NCI-H1092 treated with DMSO at 0.1 percent for 48 hours (cell line): ENCODE results near the gene SLC2A6.
A peak's percentile ranks its signal among the peaks of the same experiment; 100 is the strongest.

Source experiments
- DNase-seq: peaks from one replicate; lab custom pipeline; 2025; lab: John Stamatoyannopoulos, UW

Gene SLC2A6, protein sequence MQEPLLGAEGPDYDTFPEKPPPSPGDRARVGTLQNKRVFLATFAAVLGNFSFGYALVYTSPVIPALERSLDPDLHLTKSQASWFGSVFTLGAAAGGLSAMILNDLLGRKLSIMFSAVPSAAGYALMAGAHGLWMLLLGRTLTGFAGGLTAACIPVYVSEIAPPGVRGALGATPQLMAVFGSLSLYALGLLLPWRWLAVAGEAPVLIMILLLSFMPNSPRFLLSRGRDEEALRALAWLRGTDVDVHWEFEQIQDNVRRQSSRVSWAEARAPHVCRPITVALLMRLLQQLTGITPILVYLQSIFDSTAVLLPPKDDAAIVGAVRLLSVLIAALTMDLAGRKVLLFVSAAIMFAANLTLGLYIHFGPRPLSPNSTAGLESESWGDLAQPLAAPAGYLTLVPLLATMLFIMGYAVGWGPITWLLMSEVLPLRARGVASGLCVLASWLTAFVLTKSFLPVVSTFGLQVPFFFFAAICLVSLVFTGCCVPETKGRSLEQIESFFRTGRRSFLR

DNA sequence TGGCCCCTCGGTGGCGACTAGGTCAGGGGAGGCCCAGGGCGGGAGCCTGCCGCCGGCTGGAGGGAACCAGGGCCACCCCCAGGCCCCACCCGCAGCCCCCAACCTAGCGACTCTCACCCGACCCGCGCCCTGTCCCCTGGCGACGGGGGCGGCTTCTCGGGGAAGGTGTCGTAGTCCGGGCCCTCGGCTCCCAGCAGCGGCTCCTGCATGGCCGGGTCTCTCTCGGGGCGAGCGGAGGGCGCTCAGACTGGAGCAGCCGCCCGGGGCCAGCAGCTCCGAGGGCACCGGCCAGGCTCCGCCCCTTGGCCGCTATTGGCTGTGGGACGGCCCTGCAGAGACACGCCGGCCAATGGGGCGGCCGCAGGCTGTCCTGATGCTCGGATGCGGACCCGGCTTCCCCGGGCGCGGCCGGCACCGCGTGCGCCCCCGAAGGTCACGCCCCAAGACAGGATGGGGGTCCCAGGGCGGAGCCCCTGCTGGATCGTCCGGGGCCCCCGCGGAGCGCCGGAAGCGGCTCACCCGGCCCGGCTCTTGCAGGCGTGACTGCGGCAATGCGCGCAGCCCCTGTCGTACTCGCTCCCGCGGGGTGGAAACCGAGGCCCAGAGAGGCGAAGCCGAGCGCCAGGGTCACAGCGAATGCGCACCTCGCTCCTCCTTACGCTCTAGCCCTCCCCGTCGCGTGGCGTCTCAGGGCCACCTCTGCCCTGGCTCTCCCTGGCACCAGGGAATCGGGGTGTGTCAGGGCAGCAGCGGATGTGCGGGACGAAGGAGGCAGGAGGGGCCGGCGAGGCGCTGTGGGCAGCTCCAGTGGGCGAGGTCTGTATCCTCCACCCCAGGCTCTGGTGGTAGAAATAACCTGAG, at the start of gene SLC2A6:
SLC2A6 (minus strand) TSS at position 249 of the 861 bp plus-strand sequence; CDS start at position 209, 40 bp downstream.
- DNase-seq = peak; percentile 87

GRCh38 chr9:133528001-133528875, 49.3 kb upstream of the SLC2A6 start:
- no peak for DNase-seq

GRCh38 chr9:133527444-133527920, 48.6 kb upstream of the SLC2A6 start:
- DNase-seq = no peak

DNA sequence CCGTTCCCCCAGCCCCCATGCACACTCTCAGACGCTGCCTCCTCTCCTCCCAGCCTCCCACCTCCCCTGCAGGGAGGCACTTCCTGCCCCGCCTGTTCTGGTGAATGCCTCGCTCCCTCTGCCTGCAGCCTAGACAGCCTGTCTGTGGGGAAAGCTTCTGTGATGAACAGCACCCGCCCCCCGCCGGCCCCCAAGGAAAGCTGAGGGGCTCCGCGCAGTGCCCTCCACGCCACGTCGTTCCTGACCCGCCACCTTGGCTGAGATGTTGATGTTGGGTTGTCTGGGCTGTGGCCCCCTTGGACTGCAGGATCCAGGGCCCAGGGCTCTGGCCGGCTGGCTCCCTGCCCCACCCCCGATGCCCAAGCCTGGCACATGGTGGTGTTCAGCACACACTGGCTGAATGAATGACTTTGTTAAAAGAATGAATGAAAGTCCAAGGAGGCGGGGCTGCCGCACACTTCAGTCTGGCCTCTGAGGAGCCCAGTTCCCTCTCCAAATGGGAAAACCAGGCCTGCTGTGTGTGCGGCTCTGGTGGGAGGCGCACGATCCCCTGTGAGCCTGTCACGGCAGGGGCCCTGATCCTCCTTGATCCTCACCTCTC, 47.9 kb upstream of the SLC2A6 start:
- DNase-seq = no peak

DNA sequence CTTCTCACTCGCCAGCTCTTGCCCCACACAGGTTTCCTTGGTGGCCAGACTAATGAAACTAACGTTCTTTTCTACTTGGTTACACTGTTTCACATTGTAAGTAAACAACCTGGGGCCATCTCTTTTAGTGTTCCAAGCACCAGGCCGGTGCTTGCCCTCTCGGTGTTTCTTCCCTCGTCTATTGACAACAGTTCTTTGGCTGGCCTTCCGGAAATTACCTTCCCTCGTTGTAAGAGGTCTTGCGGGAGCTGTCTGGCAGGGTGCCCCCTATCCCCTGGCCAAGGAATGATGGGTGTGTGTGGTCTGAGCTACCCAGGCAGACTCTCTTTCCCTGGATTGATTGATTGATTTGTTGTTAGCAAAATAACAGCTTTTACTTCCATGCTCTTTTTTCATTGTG, 46.8 kb upstream of the SLC2A6 start:
- peak; percentile 16 for DNase-seq

GRCh38 chr9:133524679-133525228, 45.9 kb upstream of the SLC2A6 start, which contains the start of gene MYMK:
TSS of gene MYMK (minus strand) at chr9:133524959. CDS start at chr9:133524844, 115 bp downstream.
- no peak for DNase-seq

DNA sequence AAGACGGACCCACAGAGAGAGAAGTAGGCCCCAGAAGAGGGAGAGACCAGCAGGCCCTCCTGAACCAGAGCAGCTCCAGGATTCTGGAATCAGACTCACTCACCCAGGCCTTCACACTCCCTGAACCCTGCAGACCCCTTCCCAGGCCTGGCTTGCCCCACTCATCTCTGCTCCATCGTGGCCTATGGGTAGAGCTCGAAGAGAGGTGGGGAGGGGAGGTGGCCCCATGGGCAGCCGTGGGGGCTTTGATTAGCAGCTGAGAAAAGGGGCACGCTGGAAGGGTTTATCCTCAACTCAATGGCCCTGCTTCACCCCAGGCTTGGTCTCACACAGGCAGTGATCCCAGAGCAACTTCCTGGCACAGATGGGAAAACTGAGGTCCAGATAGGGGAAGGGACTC, 45.2 kb upstream of the SLC2A6 start:
- no peak for DNase-seq

DNA sequence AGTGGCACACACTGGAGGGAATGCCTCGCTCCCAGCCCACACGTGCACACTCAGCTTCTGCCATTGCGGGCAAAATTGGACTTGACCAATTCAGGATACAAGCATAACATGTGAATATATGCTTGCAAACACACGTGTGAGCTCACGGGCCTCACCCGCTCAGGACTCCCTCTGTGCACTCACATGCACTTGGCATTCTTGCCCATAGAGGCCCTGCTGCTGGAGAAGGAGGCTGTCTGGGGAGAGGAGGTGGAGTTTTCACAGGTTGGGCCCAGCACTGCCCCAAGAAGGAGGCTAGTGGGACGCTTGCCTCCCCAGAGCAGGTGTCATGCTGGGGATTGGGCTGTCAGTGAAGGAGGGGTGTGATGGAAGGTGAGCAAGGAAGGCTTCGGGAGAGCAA, 44.2 kb upstream of the SLC2A6 start:
- no peak for DNase-seq

GRCh38 chr9:133522073-133522910, 43.4 kb upstream of the SLC2A6 start:
- DNase-seq = no peak

- DNase-seq = no peak
These were observed 42.5 kb upstream of the SLC2A6 start for GRCh38 chr9:133521122-133522072.

- DNase-seq = no peak
These were observed 41.4 kb upstream of the SLC2A6 start for GRCh38 chr9:133520121-133520835.

DNA sequence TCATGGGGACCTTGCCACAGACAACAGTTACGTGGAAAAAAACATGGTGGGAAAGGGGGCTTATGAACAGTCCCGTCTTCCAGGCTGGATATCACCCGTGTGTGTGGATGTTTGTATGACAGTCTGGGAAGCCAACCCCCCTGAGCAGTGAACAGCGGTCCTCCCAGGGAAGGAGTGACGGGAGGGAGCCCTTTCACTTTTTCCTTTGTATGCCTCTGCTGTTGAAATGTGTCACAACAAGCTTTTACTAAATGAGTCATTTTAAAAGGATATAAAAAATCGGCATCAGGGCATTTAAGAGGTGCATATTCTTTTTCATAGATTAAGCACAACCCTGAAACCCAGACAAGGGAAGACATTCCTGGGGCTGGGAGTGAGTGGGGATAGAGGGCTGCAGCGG, 40.8 kb upstream of the SLC2A6 start:
- DNase-seq = no peak

- no peak for DNase-seq
These were observed 40.0 kb upstream of the SLC2A6 start for GRCh38 chr9:133518706-133519449.

DNA sequence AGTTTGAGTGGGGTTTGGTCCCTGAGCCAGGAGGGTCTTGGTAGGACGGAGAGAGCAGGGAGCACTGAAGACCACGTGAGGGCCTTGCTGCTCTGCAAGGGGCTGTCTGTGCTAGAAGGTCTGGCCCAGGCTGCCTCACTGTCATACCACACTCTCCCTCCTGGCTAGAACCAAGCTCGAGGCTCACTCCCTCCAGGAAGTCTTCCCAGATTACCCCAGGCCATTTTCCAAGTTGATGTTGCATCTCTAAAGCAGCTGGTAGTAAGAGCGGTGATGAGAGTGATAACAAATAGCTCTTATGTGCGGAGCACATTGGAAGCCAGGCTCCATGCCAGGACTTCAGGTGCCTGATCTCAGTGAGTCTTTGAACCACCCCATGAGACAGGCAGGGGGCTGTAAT, 39.3 kb upstream of the SLC2A6 start:
- peak; percentile 23 for DNase-seq

DNA sequence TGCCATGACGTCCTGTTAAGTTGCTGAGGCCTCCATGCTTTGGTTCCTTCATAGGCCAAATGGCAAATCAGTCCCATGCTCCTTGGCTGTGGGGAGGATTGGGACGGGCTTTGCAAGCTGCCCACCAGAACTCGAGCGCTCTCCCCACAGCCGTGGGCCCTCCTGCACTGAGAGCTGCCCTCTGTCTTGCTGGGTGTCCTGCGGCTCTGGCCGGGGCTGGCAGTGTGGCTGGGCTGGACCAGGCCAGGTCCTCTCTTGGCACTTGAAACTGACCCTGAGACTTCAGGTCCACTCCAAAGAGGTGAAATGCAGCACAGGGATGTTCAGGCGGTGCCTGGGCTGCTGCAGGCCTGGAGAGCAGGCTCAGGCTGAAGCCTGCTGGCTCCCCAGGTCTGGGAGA, 38.8 kb upstream of the SLC2A6 start:
- DNase-seq = no peak

GRCh38 chr9:133516961-133517350, 38.1 kb upstream of the SLC2A6 start:
- DNase-seq = no peak

- DNase-seq = no peak
These were observed 37.5 kb upstream of the SLC2A6 start for GRCh38 chr9:133516256-133516960.
